Nephron progenitor cell (in vitro differentiated cells): ENCODE measurements around the gene P2RY2.

ENCODE experiments used
- DNase-seq: peaks from one replicate; pipeline ENCODE4 v3.0.0; 2021
- H3K27ac Mint-ChIP-seq: 2 replicates; pipeline ENCODE4 v1.8.0; 2021; ENCODE audit warnings: mild to moderate bottlenecking, moderate library complexity, mixed read lengths
- H3K27me3 Mint-ChIP-seq: 2 replicates; pipeline ENCODE4 v1.8.0; 2021; ENCODE audit warnings: mild to moderate bottlenecking, low read depth, mixed read lengths; ENCODE audit not compliant: poor library complexity
- H3K36me3 Mint-ChIP-seq: 2 replicates; pipeline ENCODE4 v1.8.0; 2021; ENCODE audit warnings: low read depth, mixed read lengths
- H3K4me1 Mint-ChIP-seq: 2 replicates; pipeline ENCODE4 v1.8.0; 2021; ENCODE audit warnings: mixed read lengths
- H3K4me3 Mint-ChIP-seq: 2 replicates; pipeline ENCODE4 v1.8.0; 2021; ENCODE audit warnings: mild to moderate bottlenecking, moderate library complexity, mixed read lengths
- H3K9me3 Mint-ChIP-seq: 2 replicates; pipeline ENCODE4 v1.8.0; 2021; ENCODE audit warnings: mild to moderate bottlenecking, moderate library complexity, mixed read lengths
- CTCF ChIP-seq: fragments of 200-600 bp; sonication (generic); IDR thresholded peaks from 2 replicates; pipeline ENCODE4 v1.5.0; 2021; ENCODE audit warnings: antibody characterized with exemption

Gene P2RY2

GRCh38 chr11:73265278-73265810, 47.3 kb downstream of the P2RY2 start:
- no peak overlapping the region for H3K4me3 Mint-ChIP-seq
- peaks cover 64% of the 10 kb centered on the region for H3K27me3 Mint-ChIP-seq
- H3K27ac Mint-ChIP-seq: no peak overlapping the region
- no peak for DNase-seq
- no peaks in the 10 kb centered on the region for H3K36me3 Mint-ChIP-seq
- peaks cover 11% of the 10 kb centered on the region for H3K4me1 Mint-ChIP-seq
- no peak for TF ChIP-seq CTCF
- H3K9me3 Mint-ChIP-seq: peaks cover 3% of the 10 kb centered on the region

- no peak overlapping the region for H3K27ac Mint-ChIP-seq
- peaks cover 65% of the 10 kb centered on the region for H3K27me3 Mint-ChIP-seq
- TF ChIP-seq CTCF: no peak
- no peaks in the 10 kb centered on the region for H3K36me3 Mint-ChIP-seq
- peaks cover 3% of the 10 kb centered on the region for H3K9me3 Mint-ChIP-seq
- peaks cover 15% of the 10 kb centered on the region for H3K4me1 Mint-ChIP-seq
- no peak overlapping the region for H3K4me3 Mint-ChIP-seq
- DNase-seq: peak; percentile 0
Measured at GRCh38 chr11:73265853-73266645, 48.0 kb downstream of the P2RY2 start.

- no peak overlapping the region for H3K4me3 Mint-ChIP-seq
- H3K27ac Mint-ChIP-seq: no peak overlapping the region
- peaks cover 21% of the 10 kb centered on the region for H3K4me1 Mint-ChIP-seq
- peaks cover 68% of the 10 kb centered on the region for H3K27me3 Mint-ChIP-seq
- peaks cover 3% of the 10 kb centered on the region for H3K9me3 Mint-ChIP-seq
- TF ChIP-seq CTCF: no peak
- H3K36me3 Mint-ChIP-seq: no peaks in the 10 kb centered on the region
- DNase-seq: peak; percentile 0
Measured at GRCh38 chr11:73266646-73267020, 48.6 kb downstream of the P2RY2 start.

GRCh38 chr11:73267122-73267846, 49.2 kb downstream of the P2RY2 start:
- Mint-ChIP-seq H3K4me1 (peaks cover 27% of the 10 kb centered on the region), H3K4me3 (no peak overlapping the region), H3K27ac (no peak overlapping the region), H3K27me3 (peaks cover 63% of the 10 kb centered on the region), H3K9me3 (peaks cover 3% of the 10 kb centered on the region), H3K36me3 (no peaks in the 10 kb centered on the region)
- no peak for TF ChIP-seq CTCF
- DNase-seq: peak; percentile 0

- Mint-ChIP-seq H3K4me1 (peaks cover 35% of the 10 kb centered on the region), H3K4me3 (no peak overlapping the region), H3K27me3 (peaks cover 56% of the 10 kb centered on the region), H3K36me3 (no peaks in the 10 kb centered on the region), H3K27ac (no peak overlapping the region), H3K9me3 (peaks cover 3% of the 10 kb centered on the region)
- no peak for TF ChIP-seq CTCF
- peak; percentile 1 for DNase-seq
Measured at GRCh38 chr11:73267906-73268540, 49.9 kb downstream of the P2RY2 start.
